Measurements from ENCODE around the gene FAM89A. TPM values are rescaled to one million over a fixed set of nuclear protein-coding genes. Genes with fewer than 3 reads are reported as not detected.

Gene FAM89A
- total RNA-seq, 4 donors from 2014 or later = 8.0 to 27.0 (median 17.1) TPM

GRCh38 chr1:231045286-231045685, 5.2 kb upstream of the FAM89A start:
- Histone ChIP-seq H3K27ac (no peak overlapping the region), H3K4me1 (peaks cover 0 to 10% of the 10 kb centered on the region in 2 donors), H3K36me3 (no peaks in the 10 kb centered on the region), H3K27me3 (no peaks in the 10 kb centered on the region), H3K9me3 (no peaks in the 10 kb centered on the region), H3K4me3 (replicated peaks in 1 of 3) (no peak overlapping the region)
- intact Hi-C loops (cut with DNase I) = loop anchor here (10.0 kb wide), 1 partner anchor 70 kb away; the partner anchor contains the start of genes ARV1 and TTC13
- no peak for TF ChIP-seq POLR2A (IDR thresholded peaks at IDR 0.05)
- TF ChIP-seq CTCF (IDR thresholded peaks at IDR 0.05) = no peak
- no peak for DNase-seq

GRCh38 chr1:231044588-231044987, 4.5 kb upstream of the FAM89A start:
- no peaks in the 10 kb centered on the region for H3K27me3 ChIP-seq
- H3K4me1 ChIP-seq = peaks cover 0 to 10% of the 10 kb centered on the region in 2 donors
- intact Hi-C loops (cut with DNase I) = loop anchor here (10.0 kb wide), 1 partner anchor 70 kb away; the partner anchor contains the start of genes ARV1 and TTC13

GRCh38 chr1:231041719-231042261, 1.7 kb upstream of the FAM89A start:
- no peak for DNase-seq
- H3K4me1 ChIP-seq = peaks cover 7 to 16% of the 10 kb centered on the region in 2 donors
- no peak overlapping the region for H3K27ac ChIP-seq
- H3K36me3 ChIP-seq = no peaks in the 10 kb centered on the region
- H3K4me3 ChIP-seq (replicated peaks in 1 of 3) = no peak overlapping the region
- H3K9me3 ChIP-seq = no peaks in the 10 kb centered on the region
- WGBS, 2 donors = 86 to 87% methylated on average over 9 of the region's 9 CpGs
- TF ChIP-seq CTCF (IDR thresholded peaks at IDR 0.05) (no peak), POLR2A (IDR thresholded peaks at IDR 0.05) (no peak)
- intact Hi-C loops (cut with DNase I) = loop anchor here (10.0 kb wide), 1 partner anchor 67 kb away; the partner anchor contains the start of genes ARV1 and TTC13
- no peaks in the 10 kb centered on the region for H3K27me3 ChIP-seq

More at GRCh38 chr1:231044588-231044987, 4.5 kb upstream of the FAM89A start:
- no peak for TF ChIP-seq POLR2A (IDR thresholded peaks at IDR 0.05)
- TF ChIP-seq CTCF (IDR thresholded peaks at IDR 0.05) = no peak
- 93% methylated on average over 1 of the region's 1 CpG for WGBS, 2 donors
- DNase-seq = no peak
- Histone ChIP-seq H3K36me3 (no peaks in the 10 kb centered on the region), H3K9me3 (no peaks in the 10 kb centered on the region), H3K4me3 (replicated peaks in 1 of 3) (no peak overlapping the region), H3K27ac (no peak overlapping the region)

GRCh38 chr1:231040800-231041718, 1.0 kb upstream of the FAM89A start:
- DNase-seq = peak; percentile 42
- TF ChIP-seq POLR2A (IDR thresholded peaks at IDR 0.05) = peak in 1 of 2 donors; percentile 12
- no peak for TF ChIP-seq CTCF (IDR thresholded peaks at IDR 0.05)
- Histone ChIP-seq H3K27ac (peak overlapping the region in 2 of 3 donors; percentile 36 to 61), H3K4me1 (peaks cover 7 to 16% of the 10 kb centered on the region in 2 donors), H3K27me3 (no peaks in the 10 kb centered on the region), H3K4me3 (replicated peaks in 1 of 3) (peak overlapping the region in 2 of 3 donors; percentile 39 to 81), H3K36me3 (no peaks in the 10 kb centered on the region), H3K9me3 (no peaks in the 10 kb centered on the region)
- 14 to 21% methylated on average over 15 to 21 of the region's 37 CpGs for WGBS, 2 donors
- intact Hi-C loops (cut with DNase I) = loop anchor here (10.0 kb wide), 1 partner anchor 66 kb away; the partner anchor contains the start of genes ARV1 and TTC13

All from thyroid gland (tissue), 4 donors.